ENCODE data around the gene ETS1.

ETS1 gene

GRCh38 chr11:128533472-128533871 lies 53.9 kb downstream of the ETS1 start:
- peak; percentile 79 for DNase-seq

- DNase-seq: peak; percentile 99
These were observed 54.7 kb downstream of the ETS1 start for GRCh38 chr11:128532572-128533091.

- peak; percentile 94 for DNase-seq
These were observed 55.3 kb downstream of the ETS1 start for GRCh38 chr11:128532016-128532571.

GRCh38 chr11:128531588-128531987 lies 55.8 kb downstream of the ETS1 start:
- DNase-seq: no peak

GRCh38 chr11:128530118-128531074 lies 57.0 kb downstream of the ETS1 start:
- peak; percentile 39 for DNase-seq

GRCh38 chr11:128528294-128528693 lies 59.1 kb downstream of the ETS1 start:
- no peak for DNase-seq

GRCh38 chr11:128527046-128527445 lies 60.3 kb downstream of the ETS1 start:
- DNase-seq: peak; percentile 93

GRCh38 chr11:128525411-128526243 lies 61.7 kb downstream of the ETS1 start:
- DNase-seq: peak; percentile 82

GRCh38 chr11:128524172-128524571 lies 63.2 kb downstream of the ETS1 start:
- DNase-seq: no peak

GRCh38 chr11:128523641-128524040 lies 63.7 kb downstream of the ETS1 start:
- peak; percentile 55 for DNase-seq

- DNase-seq: peak; percentile 62
These were observed 64.3 kb downstream of the ETS1 start for GRCh38 chr11:128522943-128523518.

- peak; percentile 99 for DNase-seq
These were observed 65.1 kb downstream of the ETS1 start for GRCh38 chr11:128522055-128522942.

GRCh38 chr11:128521682-128522054 lies 65.7 kb downstream of the ETS1 start:
- peak; percentile 66 for DNase-seq

- DNase-seq: peak; percentile 64
These were observed 66.3 kb downstream of the ETS1 start for GRCh38 chr11:128520888-128521681.

- DNase-seq: peak; percentile 50
These were observed 67.0 kb downstream of the ETS1 start for GRCh38 chr11:128520206-128520887.

GRCh38 chr11:128519338-128519737 lies 68.0 kb downstream of the ETS1 start:
- DNase-seq: peak; percentile 33

GRCh38 chr11:128518493-128519207 lies 68.7 kb downstream of the ETS1 start:
- peak; percentile 77 for DNase-seq

GRCh38 chr11:128517451-128518230 lies 69.7 kb downstream of the ETS1 start:
- no peak for DNase-seq

- no peak for DNase-seq
These were observed 70.5 kb downstream of the ETS1 start for GRCh38 chr11:128516886-128517285.

Measured in NCI-H69 (cell line).